ENCODE data around the gene HMSD. TPM values are rescaled to one million over a fixed set of nuclear protein-coding genes. Genes with fewer than 3 reads are reported as not detected.

HMSD gene
- total RNA-seq, 4 donors from 2014 or later: not detected

- no peaks in the 10 kb centered on the region for H3K27me3 ChIP-seq
- peaks cover 0 to 8% (median 0%) of the 10 kb centered on the region in 4 donors for H3K4me1 ChIP-seq
- H3K9me3 ChIP-seq: no peaks in the 10 kb centered on the region
- H3K27ac ChIP-seq: no peak overlapping the region
- H3K4me3 ChIP-seq: no peak overlapping the region
- TF ChIP-seq POLR2A (IDR thresholded peaks at IDR 0.05): no peak
- TF ChIP-seq, protein P1, sequence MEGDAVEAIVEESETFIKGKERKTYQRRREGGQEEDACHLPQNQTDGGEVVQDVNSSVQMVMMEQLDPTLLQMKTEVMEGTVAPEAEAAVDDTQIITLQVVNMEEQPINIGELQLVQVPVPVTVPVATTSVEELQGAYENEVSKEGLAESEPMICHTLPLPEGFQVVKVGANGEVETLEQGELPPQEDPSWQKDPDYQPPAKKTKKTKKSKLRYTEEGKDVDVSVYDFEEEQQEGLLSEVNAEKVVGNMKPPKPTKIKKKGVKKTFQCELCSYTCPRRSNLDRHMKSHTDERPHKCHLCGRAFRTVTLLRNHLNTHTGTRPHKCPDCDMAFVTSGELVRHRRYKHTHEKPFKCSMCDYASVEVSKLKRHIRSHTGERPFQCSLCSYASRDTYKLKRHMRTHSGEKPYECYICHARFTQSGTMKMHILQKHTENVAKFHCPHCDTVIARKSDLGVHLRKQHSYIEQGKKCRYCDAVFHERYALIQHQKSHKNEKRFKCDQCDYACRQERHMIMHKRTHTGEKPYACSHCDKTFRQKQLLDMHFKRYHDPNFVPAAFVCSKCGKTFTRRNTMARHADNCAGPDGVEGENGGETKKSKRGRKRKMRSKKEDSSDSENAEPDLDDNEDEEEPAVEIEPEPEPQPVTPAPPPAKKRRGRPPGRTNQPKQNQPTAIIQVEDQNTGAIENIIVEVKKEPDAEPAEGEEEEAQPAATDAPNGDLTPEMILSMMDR (IDR thresholded peaks at IDR 0.05): no peak
- peaks cover 0 to 7% (median 0%) of the 10 kb centered on the region in 3 donors for H3K36me3 ChIP-seq
- DNase-seq: no peak
These were observed 26.5 kb downstream of the HMSD start for GRCh38 chr18:63975628-63976027.

- Histone ChIP-seq H3K9me3 (no peaks in the 10 kb centered on the region), H3K4me1 (peaks cover 0 to 8% (median 0%) of the 10 kb centered on the region in 4 donors), H3K27me3 (no peaks in the 10 kb centered on the region), H3K4me3 (no peak overlapping the region), H3K36me3 (peaks cover 0 to 20% (median 0%) of the 10 kb centered on the region in 3 donors), H3K27ac (no peak overlapping the region)
- TF ChIP-seq, protein P1 (IDR thresholded peaks at IDR 0.05): no peak
- TF ChIP-seq POLR2A (IDR thresholded peaks at IDR 0.05): no peak
- no peak for DNase-seq
These were observed 27.9 kb downstream of the HMSD start for GRCh38 chr18:63977040-63977439.

GRCh38 chr18:63979409-63979920 lies 30.4 kb downstream of the HMSD start:
- DNase-seq: peak in 2 of 3 donors; percentile 44 to 78
- Histone ChIP-seq H3K36me3 (peaks cover 0 to 39% (median 0%) of the 10 kb centered on the region in 3 donors), H3K27me3 (no peaks in the 10 kb centered on the region), H3K4me1 (peaks cover 0 to 8% (median 0%) of the 10 kb centered on the region in 4 donors), H3K9me3 (no peaks in the 10 kb centered on the region), H3K4me3 (peak overlapping the region in 2 of 4 donors; percentile 4 to 21), H3K27ac (peak overlapping the region in 1 of 4 donors; percentile 33)
- TF ChIP-seq POLR2A (IDR thresholded peaks at IDR 0.05): no peak
- TF ChIP-seq, protein P1 (IDR thresholded peaks at IDR 0.05): peak; percentile 50 to 87 (median 80)

- Histone ChIP-seq H3K4me1 (peaks cover 0 to 5% (median 0%) of the 10 kb centered on the region in 4 donors), H3K9me3 (no peaks in the 10 kb centered on the region), H3K27ac (peak overlapping the region in 1 of 4 donors; percentile 33), H3K36me3 (peaks cover 0 to 39% (median 0%) of the 10 kb centered on the region in 3 donors), H3K27me3 (no peaks in the 10 kb centered on the region), H3K4me3 (peak overlapping the region in 2 of 4 donors; percentile 4 to 21)
- TF ChIP-seq, protein P1 (IDR thresholded peaks at IDR 0.05): no peak
- no peak for TF ChIP-seq POLR2A (IDR thresholded peaks at IDR 0.05)
- no peak for DNase-seq
These were observed 30.9 kb downstream of the HMSD start for GRCh38 chr18:63980027-63980426.

DNA sequence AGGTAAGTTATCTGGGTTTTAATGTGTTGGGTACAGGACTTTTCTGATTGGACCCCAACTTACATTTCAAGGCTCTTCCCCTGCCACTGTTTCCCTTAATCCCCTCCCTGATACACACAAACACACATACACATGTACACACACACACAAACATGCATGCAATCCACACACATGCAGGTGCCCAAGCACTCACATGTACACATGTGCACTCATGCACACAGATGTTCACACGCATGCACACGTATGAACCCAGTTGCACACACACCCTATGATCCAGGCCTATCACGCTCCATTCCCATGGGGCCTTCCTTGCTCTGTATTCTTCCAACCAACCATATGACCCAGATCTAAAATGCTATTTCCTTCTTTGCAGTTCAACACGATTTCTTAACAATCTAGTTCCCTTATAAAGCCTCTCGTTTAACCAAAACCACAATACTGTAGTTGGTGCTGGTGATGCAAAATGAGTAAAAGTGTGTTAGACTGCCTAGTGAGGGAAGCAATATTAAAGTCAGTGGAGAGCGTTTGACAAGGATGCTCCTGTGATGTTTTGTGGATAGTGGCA lies 31.9 kb downstream of the HMSD start:
- H3K9me3 ChIP-seq: no peaks in the 10 kb centered on the region
- no peak overlapping the region for H3K27ac ChIP-seq

More for the DNA sequence above, 31.9 kb downstream of the HMSD start:
- peaks cover 0 to 45% (median 0%) of the 10 kb centered on the region in 3 donors for H3K36me3 ChIP-seq
- no peaks in the 10 kb centered on the region for H3K27me3 ChIP-seq
- TF ChIP-seq, protein P1 (IDR thresholded peaks at IDR 0.05): no peak
- no peak for TF ChIP-seq POLR2A (IDR thresholded peaks at IDR 0.05)
- DNase-seq: no peak
- no peak overlapping the region for H3K4me3 ChIP-seq
- peaks cover 0 to 5% (median 0%) of the 10 kb centered on the region in 4 donors for H3K4me1 ChIP-seq
